ENCODE data around the gene LDLRAD2. TPM values are rescaled to one million over a fixed set of nuclear protein-coding genes. Genes with fewer than 3 reads are reported as not detected.

LDLRAD2 gene
- total RNA-seq, 1 experiment from 2014 or later, result not detected

GRCh38 chr1:21865943-21866706 is 54.1 kb downstream of the LDLRAD2 start:
- Histone ChIP-seq H3K4me3 (ENCODE audit: low read depth in 2 of 2, low read length in 2 of 2) (no peak overlapping the region), H3K36me3 (ENCODE audit: control insufficient read depth, insufficient read depth, low read length) (peaks cover 4% of the 10 kb centered on the region; the same call in 1 of the 2 replicates), H3K27me3 (ENCODE audit: control insufficient read depth, insufficient read depth, low read length) (no peaks in the 10 kb centered on the region), H3K27ac (ENCODE audit: low read length) (no peak overlapping the region), H3K4me1 (ENCODE audit: control insufficient read depth, insufficient read depth, low read length) (peaks cover 14% of the 10 kb centered on the region), H3K9me3 (ENCODE audit: control insufficient read depth, insufficient read depth, low read depth, low read length) (no peaks in the 10 kb centered on the region)
- ATAC-seq, result no peak
- BruUV-seq (replicated peaks), result no TSS peak
- intact Hi-C loops (cut with micrococcal nuclease; ENCODE audit: unreplicated experiment) (no loop called here), in situ Hi-C loops (cut with HindIII; ENCODE audit: low pct_unique_long_range_greater_than_20kb, low sequenced_read_pairs) (no loop called here)
- CTCF ChIA-PET, result no interaction called here
- TF ChIP-seq TCF7L2 (IDR thresholded peaks at IDR 0.05; ENCODE audit: low read depth, low read length) (no peak), REST (IDR thresholded peaks at IDR 0.05; ENCODE audit: insufficient read depth in 1 of 2, low read depth in 2 of 2, low read length in 1 of 2) (no peak), POLR2AphosphoS5 (IDR thresholded peaks at IDR 0.05; ENCODE audit: low read depth, low read length) (no peak), CTCF (IDR thresholded peaks at IDR 0.05) (no peak), SIN3A (IDR thresholded peaks at IDR 0.05; ENCODE audit: borderline replicate concordance, insufficient read depth, low read depth, low read length) (no peak)
- DNase-seq (ENCODE audit: low read depth, low spot score), result no peak
- POLR2A ChIA-PET, result interaction anchor here (0.5 kb wide), 1 partner anchor 10 kb away, joined by 13 read pairs; no protein-coding TSS in a partner anchor

DNA sequence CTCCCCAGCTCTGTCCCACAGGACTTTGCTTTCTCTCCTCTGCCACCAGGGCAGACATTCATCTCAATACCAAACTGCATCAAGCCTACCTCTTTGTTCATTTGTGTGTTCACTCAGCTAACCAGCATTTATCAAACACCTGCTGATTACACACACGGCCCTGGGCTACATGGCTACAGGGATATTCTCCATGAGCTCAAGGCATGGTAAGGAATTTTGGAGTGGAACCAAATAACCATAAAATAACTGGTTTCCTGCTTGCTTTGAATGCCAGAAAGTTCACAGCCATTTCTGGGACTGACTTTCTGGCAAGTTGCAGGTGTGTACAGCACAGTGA is 54.6 kb downstream of the LDLRAD2 start:
- no peak for TF ChIP-seq POLR2AphosphoS5 (IDR thresholded peaks at IDR 0.05; ENCODE audit: low read depth, low read length)
- TF ChIP-seq CTCF (IDR thresholded peaks at IDR 0.05), result no peak
- no peak for TF ChIP-seq REST (IDR thresholded peaks at IDR 0.05; ENCODE audit: insufficient read depth in 1 of 2, low read depth in 2 of 2, low read length in 1 of 2)
- TF ChIP-seq SIN3A (IDR thresholded peaks at IDR 0.05; ENCODE audit: borderline replicate concordance, insufficient read depth, low read depth, low read length), result no peak
- TF ChIP-seq TCF7L2 (IDR thresholded peaks at IDR 0.05; ENCODE audit: low read depth, low read length), result no peak
- Histone ChIP-seq H3K9me3 (ENCODE audit: control insufficient read depth, insufficient read depth, low read depth, low read length) (no peaks in the 10 kb centered on the region), H3K27ac (ENCODE audit: low read length) (no peak overlapping the region), H3K4me1 (ENCODE audit: control insufficient read depth, insufficient read depth, low read length) (peaks cover 14% of the 10 kb centered on the region), H3K4me3 (ENCODE audit: low read depth in 2 of 2, low read length in 2 of 2) (no peak overlapping the region), H3K36me3 (ENCODE audit: control insufficient read depth, insufficient read depth, low read length) (peaks cover under 1% of the 10 kb centered on the region; the same call in 1 of the 2 replicates), H3K27me3 (ENCODE audit: control insufficient read depth, insufficient read depth, low read length) (no peaks in the 10 kb centered on the region)
- intact Hi-C loops (cut with micrococcal nuclease; ENCODE audit: unreplicated experiment), result no loop called here
- ChIA-PET CTCF (no interaction called here), POLR2A (interaction anchor here (0.5 kb wide), 1 partner anchor 10 kb away, joined by 13 read pairs; no protein-coding TSS in a partner anchor)
- DNase-seq (ENCODE audit: low read depth, low spot score), result no peak
- no peak for ATAC-seq
- BruUV-seq (replicated peaks), result no TSS peak
- in situ Hi-C loops (cut with HindIII; ENCODE audit: low pct_unique_long_range_greater_than_20kb, low sequenced_read_pairs), result no loop called here

All from Panc1 (cell line).